Right lobe of liver (tissue), 6 donors: ENCODE data around the gene PPP2R5B. TPM values are rescaled to one million over a fixed set of nuclear protein-coding genes. Genes with fewer than 3 reads are reported as not detected.

Experiments used
- ATAC-seq, 4 donors: fragments of 200-7000 bp; cut with Tn5 transposase; one replicate each; pipeline ENCODE4 v1.9.1; 2020; ENCODE audit warnings: mild to moderate bottlenecking in 4 of 4, moderate library complexity in 4 of 4
- DNase-seq, 3 donors: peaks; one replicate each; pipeline ENCODE4 v3.0.0-alpha.2; 2020
- H3K27ac ChIP-seq, 3 donors: fragments of 200-600 bp; one replicate each; pipeline ENCODE4 v1.8.0; 2022
- H3K27me3 ChIP-seq, 2 donors: fragments of 200-600 bp; one replicate each; pipeline ENCODE4 v1.8.0; 2022
- H3K36me3 ChIP-seq, 4 donors: fragments of 200-600 bp; sonication (generic) in 1 of 4; one replicate each; pipeline versions ENCODE4 v1.5.1 to v1.8.0; 2017 to 2022; ENCODE audit warnings: control low read depth in 1 of 4
- H3K4me1 ChIP-seq, 4 donors: fragments of 200-600 bp; sonication (generic) in 1 of 4; one replicate each; pipeline versions ENCODE4 v1.5.1 to v1.8.0; 2017 to 2022; ENCODE audit warnings: control low read depth in 1 of 4
- H3K4me3 ChIP-seq, 3 donors: fragments of 200-600 bp; one replicate each; pipeline ENCODE4 v1.8.0; 2022
- H3K9me3 ChIP-seq, 4 donors: fragments of 200-600 bp; sonication (generic) in 1 of 4; one replicate each; pipeline versions ENCODE4 v1.5.1 to v1.8.0; 2017 to 2022; ENCODE audit warnings: control low read depth in 1 of 4
- POLR2A ChIP-seq: fragments of 450-650 bp; IDR thresholded peaks from one replicate; pipeline ENCODE4 v1.6.1; 2017; ENCODE audit warnings: antibody characterized with exemption, mild to moderate bottlenecking
- WGBS: methylation state at CpG from one replicate; pipeline ENCODE4 v1.1.6; 2018; ENCODE audit warnings: low coverage, low lambda C conversion rate; ENCODE audit not compliant: insufficient coverage; ENCODE audit errors: missing lambda C conversion rate; 5-methylcytosine and 5-hydroxymethylcytosine counted together
- intact Hi-C, 2 donors: fragments of 100-400 bp; cut with DNase I; formaldehyde crosslinking; loops; one replicate each; pipeline versions ENCODE4 v1.11.2 to v1.14.1; 2022
- total RNA-seq, 6 experiments: library from RNA; depleted of rRNA in 2 of 6; stranded (reverse); fragments of >200 nt in 2 of 6; fragmentation: NEBNext Ultra II Directional in 3 of 6; extraction: Animal tissue kit (Norgen Biotek cat#: 25700) in 3 of 6; gene quantifications; one replicate each; pipeline versions ENCODE4 v1.1.0 to v1.2.4, GENCODE V29; 2016 to 2023
- TF ChIP-seq, protein P1 (sequence below), 4 donors: fragments of 200-600 bp in 3 of 4; fragments of 450-650 bp in 1 of 4; IDR thresholded peaks; one replicate each; pipeline versions ENCODE4 v1.5.1 to v1.8.0; 2016 to 2022; ENCODE audit warnings: antibody characterized with exemption in 4 of 4, mild to moderate bottlenecking in 2 of 4
- donor health status: DM: no; HTN: yes; CAD: no.
- donor health status: DM: no; HTN: no; CAD: no.
- donor health status: DM: no; HTN: no; CAD: no.
- donor health status: DM: no; HTN: yes; CAD: no.
- donor health status: DM: no; HTN: yes; CAD: no.

Gene PPP2R5B
- total RNA-seq, 6 experiments from 2014 or later, result 6.8 to 12.6 (median 8.9) TPM

DNA sequence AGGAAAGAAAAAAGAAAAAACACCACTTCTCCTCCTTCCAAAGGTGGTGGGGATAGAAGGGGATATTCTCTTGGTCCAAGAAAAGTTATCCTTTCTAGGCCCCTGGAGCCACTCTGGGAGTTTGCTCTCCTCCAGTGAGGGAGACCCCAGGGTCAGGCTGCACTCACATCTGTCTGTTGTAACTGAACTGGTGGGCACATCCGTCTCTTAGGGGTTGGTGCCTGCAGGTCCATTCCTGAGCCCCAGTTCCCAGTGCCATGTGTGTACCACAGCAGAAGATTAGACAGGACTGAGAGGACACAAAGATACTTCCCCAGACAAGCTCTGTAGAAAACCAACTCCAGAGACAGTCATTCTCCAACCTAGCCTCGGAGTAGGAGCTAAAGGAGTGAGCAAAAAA is 4.4 kb upstream of the PPP2R5B start:
- Histone ChIP-seq H3K4me3 (no peak overlapping the region), H3K9me3 (no peaks in the 10 kb centered on the region), H3K27ac (no peak overlapping the region), H3K36me3 (no peaks in the 10 kb centered on the region), H3K27me3 (no peaks in the 10 kb centered on the region), H3K4me1 (peaks cover 0 to 18% (median 5%) of the 10 kb centered on the region in 4 donors)
- DNase-seq (no peak), ATAC-seq (no peak)
- intact Hi-C loops, result loop anchor here in 1 of 2 donors (10.0 kb wide), 1 partner anchor 65 kb away; no protein-coding TSS in a partner anchor
- 100% methylated on average over 1 of the region's 2 CpGs for WGBS
- TF ChIP-seq, protein P1, sequence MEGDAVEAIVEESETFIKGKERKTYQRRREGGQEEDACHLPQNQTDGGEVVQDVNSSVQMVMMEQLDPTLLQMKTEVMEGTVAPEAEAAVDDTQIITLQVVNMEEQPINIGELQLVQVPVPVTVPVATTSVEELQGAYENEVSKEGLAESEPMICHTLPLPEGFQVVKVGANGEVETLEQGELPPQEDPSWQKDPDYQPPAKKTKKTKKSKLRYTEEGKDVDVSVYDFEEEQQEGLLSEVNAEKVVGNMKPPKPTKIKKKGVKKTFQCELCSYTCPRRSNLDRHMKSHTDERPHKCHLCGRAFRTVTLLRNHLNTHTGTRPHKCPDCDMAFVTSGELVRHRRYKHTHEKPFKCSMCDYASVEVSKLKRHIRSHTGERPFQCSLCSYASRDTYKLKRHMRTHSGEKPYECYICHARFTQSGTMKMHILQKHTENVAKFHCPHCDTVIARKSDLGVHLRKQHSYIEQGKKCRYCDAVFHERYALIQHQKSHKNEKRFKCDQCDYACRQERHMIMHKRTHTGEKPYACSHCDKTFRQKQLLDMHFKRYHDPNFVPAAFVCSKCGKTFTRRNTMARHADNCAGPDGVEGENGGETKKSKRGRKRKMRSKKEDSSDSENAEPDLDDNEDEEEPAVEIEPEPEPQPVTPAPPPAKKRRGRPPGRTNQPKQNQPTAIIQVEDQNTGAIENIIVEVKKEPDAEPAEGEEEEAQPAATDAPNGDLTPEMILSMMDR (IDR thresholded peaks at IDR 0.05), result no peak
- TF ChIP-seq POLR2A, result no peak

GRCh38 chr11:64921384-64921783 is 3.1 kb upstream of the PPP2R5B start:
- no peaks in the 10 kb centered on the region for H3K36me3 ChIP-seq
- H3K27ac ChIP-seq, result no peak overlapping the region
- no CpG with 5 or more reads among the region's 3 CpGs for WGBS
- no peak overlapping the region for H3K4me3 ChIP-seq
- TF ChIP-seq, protein P1 (IDR thresholded peaks at IDR 0.05), result no peak
- H3K4me1 ChIP-seq, result peaks cover 0 to 10% (median 4%) of the 10 kb centered on the region in 4 donors
- DNase-seq, result peak in 1 of 3 donors; percentile 21
- no peak for ATAC-seq
- no peaks in the 10 kb centered on the region for H3K27me3 ChIP-seq
- H3K9me3 ChIP-seq, result no peaks in the 10 kb centered on the region
- intact Hi-C loops, result loop anchor here in 1 of 2 donors (10.0 kb wide), 1 partner anchor 63 kb away; no protein-coding TSS in a partner anchor

- Histone ChIP-seq H3K27me3 (no peaks in the 10 kb centered on the region), H3K27ac (peak overlapping the region in 2 of 3 donors; percentile 94 to 98), H3K36me3 (no peaks in the 10 kb centered on the region), H3K9me3 (no peaks in the 10 kb centered on the region), H3K4me3 (no peak overlapping the region), H3K4me1 (peaks cover 0 to 7% (median 3%) of the 10 kb centered on the region in 4 donors)
- DNase-seq (peak in 1 of 3 donors; percentile 53), ATAC-seq (no peak)
- TF ChIP-seq POLR2A, result no peak
- TF ChIP-seq, protein P1 (IDR thresholded peaks at IDR 0.05), result no peak
- no CpG with 5 or more reads among the region's 11 CpGs for WGBS
- intact Hi-C loops, result loop anchor here in 1 of 2 donors (10.0 kb wide), 1 partner anchor 62 kb away; no protein-coding TSS in a partner anchor
Observed at GRCh38 chr11:64923151-64923661, 1.3 kb upstream of the PPP2R5B start.

DNA sequence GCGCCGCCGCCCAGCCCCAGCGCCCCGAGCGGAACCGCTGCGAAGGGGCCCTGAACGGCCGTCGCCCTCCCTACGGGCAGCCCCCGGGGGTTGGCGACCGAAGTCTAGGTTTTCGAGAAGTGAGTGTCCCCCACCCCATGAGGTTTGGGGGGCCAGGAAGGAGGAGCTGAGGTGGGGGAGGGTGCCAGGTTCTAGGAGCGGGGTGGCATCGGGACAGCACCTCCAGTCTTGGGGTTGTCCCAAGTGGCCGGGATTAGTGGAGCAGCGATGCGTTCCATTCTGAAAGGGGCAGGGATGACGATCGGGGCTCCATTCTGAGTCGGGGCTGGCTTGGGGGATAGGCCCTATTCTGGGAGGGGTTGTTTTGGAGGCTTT is 408 bp downstream of the PPP2R5B start:
- WGBS, result 0% methylated on average over 5 of the region's 24 CpGs
- intact Hi-C loops, result loop anchor here in 1 of 2 donors (10.0 kb wide), 1 partner anchor 60 kb away; no protein-coding TSS in a partner anchor

More for the DNA sequence above, 408 bp downstream of the PPP2R5B start:
- Histone ChIP-seq H3K4me1 (peaks cover 0 to 7% (median 2%) of the 10 kb centered on the region in 4 donors), H3K27me3 (no peaks in the 10 kb centered on the region), H3K27ac (peak overlapping the region; percentile 94 to 98 (median 94)), H3K36me3 (peaks cover 0 to 2% (median 0%) of the 10 kb centered on the region in 4 donors), H3K4me3 (peak overlapping the region; percentile 79 to 97 (median 89)), H3K9me3 (no peaks in the 10 kb centered on the region)
- ATAC-seq (no peak), DNase-seq (peak in 1 of 3 donors; percentile 43)
- TF ChIP-seq POLR2A, result no peak
- TF ChIP-seq, protein P1 (IDR thresholded peaks at IDR 0.05), result no peak
